Measurements from ENCODE around the gene YJU2.

DNA sequence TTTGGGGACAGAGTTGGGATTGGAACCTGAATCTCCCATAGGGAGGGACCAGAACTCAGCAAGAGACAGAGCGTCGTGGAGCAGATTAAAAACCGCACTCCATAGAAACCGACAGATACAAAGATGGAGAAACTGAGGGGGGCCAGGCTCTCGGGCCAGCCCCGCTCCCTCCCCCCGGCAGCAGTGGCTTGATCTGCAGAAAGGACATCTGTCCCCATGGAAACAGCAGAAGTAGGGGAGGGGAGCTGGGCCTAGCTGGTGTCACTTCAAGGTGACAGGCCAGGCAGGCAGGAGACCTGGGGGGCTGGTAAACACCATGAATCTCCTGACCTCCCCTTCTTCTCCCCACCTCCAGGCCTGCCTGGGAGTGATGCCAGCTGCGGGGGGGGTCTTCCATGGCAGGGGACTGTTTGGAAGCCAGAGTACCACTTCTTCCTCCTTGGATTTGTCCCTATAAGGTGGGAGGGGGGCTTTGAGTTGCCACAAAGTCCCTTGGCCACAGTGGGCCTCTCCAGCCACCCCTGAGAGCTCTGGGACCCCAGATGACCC lies 44.4 kb downstream of the YJU2 start:
- TF ChIP-seq, protein P1, sequence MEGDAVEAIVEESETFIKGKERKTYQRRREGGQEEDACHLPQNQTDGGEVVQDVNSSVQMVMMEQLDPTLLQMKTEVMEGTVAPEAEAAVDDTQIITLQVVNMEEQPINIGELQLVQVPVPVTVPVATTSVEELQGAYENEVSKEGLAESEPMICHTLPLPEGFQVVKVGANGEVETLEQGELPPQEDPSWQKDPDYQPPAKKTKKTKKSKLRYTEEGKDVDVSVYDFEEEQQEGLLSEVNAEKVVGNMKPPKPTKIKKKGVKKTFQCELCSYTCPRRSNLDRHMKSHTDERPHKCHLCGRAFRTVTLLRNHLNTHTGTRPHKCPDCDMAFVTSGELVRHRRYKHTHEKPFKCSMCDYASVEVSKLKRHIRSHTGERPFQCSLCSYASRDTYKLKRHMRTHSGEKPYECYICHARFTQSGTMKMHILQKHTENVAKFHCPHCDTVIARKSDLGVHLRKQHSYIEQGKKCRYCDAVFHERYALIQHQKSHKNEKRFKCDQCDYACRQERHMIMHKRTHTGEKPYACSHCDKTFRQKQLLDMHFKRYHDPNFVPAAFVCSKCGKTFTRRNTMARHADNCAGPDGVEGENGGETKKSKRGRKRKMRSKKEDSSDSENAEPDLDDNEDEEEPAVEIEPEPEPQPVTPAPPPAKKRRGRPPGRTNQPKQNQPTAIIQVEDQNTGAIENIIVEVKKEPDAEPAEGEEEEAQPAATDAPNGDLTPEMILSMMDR (IDR thresholded peaks at IDR 0.05), result no peak
- TF ChIP-seq POLR2A (IDR thresholded peaks at IDR 0.05), result no peak
